ENCODE measurements around the gene LRCH4.
A peak's percentile ranks its signal among the peaks of the same experiment; 100 is the strongest.
"Not testable (repeated sequence)": the region's sequence is repeated elsewhere in the genome, so short reads cannot be mapped to it uniquely, and the experiment has no call there.

Gene LRCH4

GRCh38 chr7:100567031-100567730, 18.7 kb downstream of the LRCH4 start:
- DNase-seq = no peak

- no peak for DNase-seq
These were observed 19.9 kb downstream of the LRCH4 start for GRCh38 chr7:100566018-100566531.

DNA sequence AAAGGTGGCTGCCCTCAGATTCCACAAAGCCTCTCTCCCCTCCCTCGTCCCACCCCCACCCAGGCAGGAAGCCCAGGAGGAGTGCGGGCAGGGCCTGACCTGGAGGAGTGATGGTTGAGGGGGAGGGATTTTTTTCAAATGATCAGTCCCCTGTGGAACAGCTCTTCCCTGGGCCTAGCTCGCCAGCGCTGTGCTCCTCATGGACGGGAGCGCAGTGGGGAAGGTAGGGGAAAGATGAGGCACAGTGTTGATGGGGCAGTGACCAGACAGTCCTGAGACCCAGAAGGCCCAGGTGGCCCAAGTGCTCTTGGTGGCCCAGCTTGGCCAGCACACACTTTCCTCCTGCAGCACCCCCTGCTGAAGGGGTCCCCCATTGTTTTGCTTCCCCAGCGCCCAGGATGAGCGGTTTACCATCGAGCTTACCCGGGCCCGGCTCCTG, 20.8 kb downstream of the LRCH4 start:
- DNase-seq = no peak

GRCh38 chr7:100564405-100564804, 21.5 kb downstream of the LRCH4 start:
- not testable (repeated sequence) for DNase-seq

GRCh38 chr7:100563809-100564400, 22.0 kb downstream of the LRCH4 start:
- peak; percentile 88 for DNase-seq

- no peak for DNase-seq
These were observed 22.8 kb downstream of the LRCH4 start for GRCh38 chr7:100563100-100563564.

DNA sequence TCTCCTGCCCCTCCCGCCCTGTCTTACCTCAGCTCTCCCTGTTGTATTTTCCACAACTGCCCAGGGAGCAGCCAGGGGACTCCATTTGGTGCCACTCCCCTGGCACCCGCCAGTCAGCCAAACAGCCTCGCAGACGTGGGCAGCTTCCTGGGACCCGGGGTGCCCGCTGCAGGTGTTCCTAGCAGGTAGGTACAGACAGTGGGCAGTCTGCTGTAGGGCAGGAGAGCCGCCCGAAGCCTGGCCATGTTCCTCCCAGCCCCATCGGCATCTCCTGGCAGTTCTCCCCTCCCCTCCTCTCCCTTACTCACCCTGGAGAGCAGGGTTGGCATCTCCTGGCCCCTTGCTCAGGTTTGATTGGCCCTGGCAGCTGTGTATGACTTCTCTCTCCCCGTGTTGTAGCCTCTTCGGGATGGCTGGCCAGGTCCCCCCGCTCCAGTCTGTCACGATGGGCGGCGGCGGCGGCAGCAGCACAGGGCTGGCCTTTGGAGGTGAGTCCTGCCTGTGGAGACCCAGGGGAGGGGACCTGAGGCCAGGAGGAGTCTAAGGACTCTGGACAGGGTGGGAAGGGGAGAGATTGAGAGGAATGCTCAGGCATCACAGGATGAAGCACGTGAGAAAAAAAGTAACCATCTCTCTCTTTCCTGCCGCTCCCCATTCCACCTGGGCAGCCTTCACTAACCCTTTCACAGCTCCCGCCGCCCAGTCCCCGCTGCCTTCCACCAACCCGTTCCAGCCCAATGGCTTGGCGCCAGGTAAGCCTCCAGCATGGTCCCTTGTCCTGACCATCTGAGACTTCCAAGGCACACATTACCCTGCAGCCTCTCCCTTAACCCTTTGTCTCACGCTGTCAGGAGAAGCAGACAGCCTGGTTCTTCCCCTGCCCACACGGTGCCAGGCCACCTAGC, 23.5 kb downstream of the LRCH4 start:
- no peak for DNase-seq

DNA sequence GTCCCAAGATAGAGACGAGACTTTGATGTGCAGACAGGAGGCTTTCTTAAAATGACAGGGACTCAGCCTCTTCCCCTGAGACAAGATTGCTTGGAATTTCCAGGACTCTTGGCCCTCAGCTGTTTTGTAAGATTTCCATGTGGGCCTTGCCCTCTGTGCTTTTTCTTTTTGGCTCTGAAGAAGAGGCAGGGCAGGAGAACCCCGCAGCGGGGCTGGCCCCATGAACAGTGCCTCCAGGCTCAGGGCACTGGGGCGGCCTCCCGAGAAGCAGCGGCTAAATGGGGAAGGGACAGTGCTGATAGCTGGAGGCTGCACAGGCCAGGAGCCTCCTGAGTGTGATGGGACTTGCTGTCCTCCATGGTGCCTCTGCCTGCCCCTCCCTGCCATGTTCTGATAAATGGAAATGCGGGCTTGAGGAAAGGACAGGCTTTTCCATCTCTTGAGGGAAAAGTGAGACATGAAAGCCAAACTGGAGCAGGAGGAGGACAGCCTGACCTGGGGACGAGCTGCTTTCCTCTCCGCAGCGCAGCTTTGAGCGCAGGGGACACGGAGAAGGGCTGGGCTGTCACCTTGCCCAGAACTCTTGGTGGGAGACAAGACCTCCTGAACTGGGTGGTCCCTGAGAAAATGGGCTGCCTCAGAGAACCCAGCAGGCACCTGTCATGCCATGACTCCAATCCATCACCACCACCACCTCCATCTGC, 24.3 kb downstream of the LRCH4 start:
- no peak for DNase-seq

- no peak for DNase-seq
These were observed 26.8 kb downstream of the LRCH4 start for GRCh38 chr7:100559127-100559526.

GRCh38 chr7:100556541-100556940, 29.4 kb downstream of the LRCH4 start:
- DNase-seq = no peak

GRCh38 chr7:100555701-100556100, 30.2 kb downstream of the LRCH4 start:
- DNase-seq = no peak

DNA sequence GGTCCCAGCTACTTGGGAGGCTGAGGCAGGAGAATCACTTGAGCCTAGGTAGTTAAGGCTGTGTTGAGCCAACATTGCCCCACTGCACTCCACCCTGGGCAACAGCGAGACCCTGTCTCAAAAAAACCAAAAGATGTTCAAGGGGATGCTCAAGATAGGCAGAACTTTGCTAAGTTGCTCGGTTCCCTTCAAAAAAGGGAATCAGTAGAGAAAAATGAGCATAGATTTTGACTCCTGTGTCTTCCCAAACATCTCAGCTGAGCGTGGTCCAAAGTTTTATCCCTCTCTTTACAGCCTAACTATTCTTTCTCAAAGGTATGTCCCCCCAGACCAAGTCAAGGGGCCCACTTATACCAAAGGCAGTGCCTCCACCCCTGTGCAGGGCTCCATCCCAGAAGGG, 32.9 kb downstream of the LRCH4 start:
- DNase-seq = no peak

- no peak for DNase-seq
These were observed 33.4 kb downstream of the LRCH4 start for GRCh38 chr7:100552532-100552931.

GRCh38 chr7:100548446-100548845, 37.5 kb downstream of the LRCH4 start:
- DNase-seq = not testable (repeated sequence)

DNA sequence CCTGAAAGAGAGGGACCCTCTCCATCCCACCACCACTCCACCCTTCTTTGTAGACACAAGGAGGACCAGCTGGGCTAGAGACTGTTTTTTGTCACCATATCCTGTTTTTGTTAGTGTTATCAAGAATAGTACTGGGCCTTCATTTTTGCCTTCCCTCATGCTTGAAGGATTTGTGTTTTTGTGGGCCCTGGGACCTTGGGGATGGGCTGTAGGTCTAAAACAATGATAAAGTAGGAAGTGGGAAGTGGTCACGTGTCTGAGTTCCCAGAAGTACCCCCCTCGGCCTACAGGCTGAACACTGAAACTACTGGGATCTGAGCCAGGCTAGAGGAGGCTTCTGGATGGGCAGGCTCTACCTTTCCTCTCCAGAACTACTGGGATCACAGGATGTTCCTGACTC, 38.1 kb downstream of the LRCH4 start:
- DNase-seq = no peak

DNA sequence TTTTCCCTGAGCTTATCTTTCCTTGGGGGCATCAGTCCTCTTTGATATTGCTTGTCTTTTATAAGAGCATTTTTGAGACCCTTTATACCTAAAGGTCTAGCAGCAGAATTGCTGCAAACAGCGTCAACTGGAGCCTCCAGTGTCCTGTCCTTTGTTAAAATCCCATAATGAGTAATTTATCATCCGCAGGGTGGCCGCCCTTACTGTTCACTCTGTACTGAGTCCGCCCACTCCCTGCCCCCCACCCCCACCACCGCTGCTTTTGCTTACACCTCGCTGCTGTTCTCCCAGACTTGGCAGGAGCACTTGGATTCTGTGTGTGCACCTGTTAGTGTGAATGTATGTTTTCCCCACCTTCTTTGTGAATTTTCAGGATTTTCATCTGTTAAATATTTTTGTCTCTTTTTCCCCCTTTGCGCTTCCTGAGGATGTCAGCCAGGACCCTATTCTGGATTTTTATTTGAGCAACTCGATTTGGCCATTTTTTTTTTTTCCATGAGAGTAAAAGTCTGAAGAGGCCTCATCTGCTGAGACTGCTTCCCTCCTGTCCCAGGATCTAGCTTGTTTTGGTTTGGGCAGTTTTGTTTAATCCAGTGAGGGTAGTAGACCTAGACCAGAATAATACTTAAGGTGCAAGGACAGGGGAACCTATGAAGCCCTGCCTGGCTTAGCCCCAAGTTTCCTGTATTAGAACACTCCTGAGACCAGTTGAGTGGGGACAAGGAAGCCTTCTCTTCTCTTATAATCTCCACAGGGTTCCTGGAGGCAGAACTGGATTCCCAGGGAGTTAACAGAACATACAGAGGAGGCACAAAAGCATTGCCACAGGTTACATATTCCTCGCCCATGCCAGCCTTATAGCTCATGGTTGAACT, 38.8 kb downstream of the LRCH4 start:
- DNase-seq = no peak

DNA sequence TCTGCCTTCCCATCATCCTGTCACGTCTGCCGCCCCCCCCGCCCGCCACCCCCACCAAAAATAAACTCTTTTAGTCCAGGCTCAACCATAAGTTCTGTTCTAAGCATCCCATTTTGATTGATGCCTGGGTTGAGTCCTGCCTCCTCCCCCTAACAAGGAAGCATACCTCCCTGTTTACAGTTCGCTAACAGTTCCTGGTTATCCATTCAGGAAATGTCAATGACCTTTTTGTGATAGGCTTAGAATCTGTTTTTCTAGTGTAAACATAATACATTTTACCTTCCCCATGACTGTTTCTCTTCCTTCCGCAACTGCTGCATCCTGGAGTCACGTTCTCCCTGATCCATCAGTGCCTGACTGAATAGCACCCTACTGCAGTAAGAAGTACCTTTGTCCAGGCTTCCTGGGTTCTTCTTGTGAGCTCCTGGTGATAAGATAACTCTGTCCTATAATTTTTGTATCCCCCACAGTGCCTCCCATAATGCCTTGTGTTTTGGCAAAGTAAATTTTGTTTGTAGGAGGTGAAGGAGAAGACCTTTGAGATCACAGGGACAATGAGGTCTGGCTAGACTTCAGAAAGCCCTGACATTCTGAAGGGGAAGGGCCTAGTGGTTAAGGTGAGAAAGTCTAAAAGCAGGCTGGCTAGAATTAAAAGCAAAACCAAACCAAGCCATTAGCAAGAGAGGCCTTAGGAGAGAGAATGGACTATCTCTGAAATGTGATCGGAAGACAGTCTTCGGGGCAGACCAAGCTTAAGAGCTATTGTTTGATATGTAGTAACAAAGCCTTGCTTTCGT, 39.6 kb downstream of the LRCH4 start:
- DNase-seq = no peak

DNA sequence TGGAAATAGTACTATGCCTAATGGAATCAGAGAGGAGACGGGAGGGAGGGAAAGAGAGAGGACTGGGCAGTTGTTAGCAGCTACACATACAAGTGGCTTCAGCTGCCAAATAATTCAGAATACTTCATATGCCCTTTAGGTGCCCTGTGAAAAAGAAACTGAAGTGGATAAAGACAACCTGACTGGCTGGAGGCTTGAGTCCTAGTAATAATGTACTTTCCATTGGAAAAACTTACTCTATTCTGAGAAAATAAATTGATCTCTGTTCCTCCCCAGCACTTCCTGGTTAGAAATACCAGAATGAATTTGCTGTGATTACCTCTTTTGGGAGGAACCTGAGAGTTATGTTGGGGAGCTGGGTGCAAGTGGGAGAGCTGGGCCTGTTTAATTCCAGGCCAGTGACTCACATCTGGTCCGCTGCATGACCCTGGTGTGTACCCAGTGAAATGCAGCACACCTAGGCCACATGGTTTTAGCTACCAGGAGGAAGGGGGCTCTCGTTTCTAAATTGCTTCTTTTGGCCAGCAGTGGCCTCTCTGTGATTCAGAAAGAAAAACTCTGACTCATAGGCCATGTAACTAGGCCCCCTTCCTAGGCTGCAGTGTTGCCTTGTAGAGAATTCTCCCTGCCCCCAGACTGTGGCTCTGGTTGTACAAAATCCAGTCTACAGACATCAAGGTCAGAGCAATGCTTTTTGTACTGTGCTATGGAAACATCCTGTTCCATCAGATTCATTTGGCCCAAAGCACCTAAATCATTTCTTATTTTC, 40.4 kb downstream of the LRCH4 start:
- DNase-seq = peak; percentile 41

DNA sequence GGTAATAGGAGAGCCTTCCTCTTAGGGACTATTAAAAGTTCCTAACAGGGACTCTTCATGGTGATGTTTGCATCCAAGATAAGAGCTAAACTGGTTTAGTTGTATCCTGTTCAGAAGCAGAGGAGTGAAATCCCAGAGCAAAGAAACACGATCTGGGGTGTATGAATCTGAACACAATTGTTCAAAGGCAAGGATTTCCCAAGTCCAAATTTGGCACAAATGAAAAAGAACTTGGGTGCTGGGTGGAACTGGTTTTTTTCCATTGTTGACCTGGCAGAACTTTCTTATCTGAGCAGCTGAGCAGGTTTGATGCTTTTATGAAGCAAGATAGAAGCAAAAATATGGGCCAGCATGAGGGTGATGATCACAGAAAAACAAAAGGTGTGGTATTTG, 41.0 kb downstream of the LRCH4 start:
- DNase-seq = no peak

DNA sequence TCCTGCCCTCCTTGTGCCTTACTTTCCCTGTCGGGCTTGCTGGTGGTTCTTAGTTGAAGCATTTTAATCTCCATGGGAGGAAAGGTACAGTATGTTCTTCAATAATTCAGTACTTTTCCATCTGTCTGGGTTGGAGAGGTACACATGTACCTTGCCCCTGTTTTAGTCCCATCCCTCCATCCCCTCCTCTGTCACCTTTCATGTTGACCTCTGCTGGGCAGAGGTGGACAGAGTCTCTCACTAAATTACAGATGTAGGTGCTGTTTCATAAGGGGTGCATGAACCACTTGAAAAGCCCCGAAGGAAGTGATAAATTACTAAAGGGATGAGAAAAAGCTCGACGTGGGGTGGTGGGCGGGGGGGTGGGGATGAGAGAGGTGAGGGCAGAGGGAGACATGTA, 41.5 kb downstream of the LRCH4 start:
- no peak for DNase-seq
